H1 (cell line): Measurements from ENCODE around the gene KDM1A. TPM values are rescaled to one million over a fixed set of nuclear protein-coding genes. Genes with fewer than 3 reads are reported as not detected.

Source experiments
- CHD7 ChIP-seq: fragments of 300-600 bp; sonication (generic); IDR thresholded peaks from 2 replicates; pipeline ENCODE4 v1.7.1; 2012; ENCODE audit warnings: low read length, moderate library complexity, mild to moderate bottlenecking, inconsistent platforms; ENCODE audit not compliant: insufficient replicate concordance
- CTCF ChIP-seq, 3 experiments: IDR thresholded peaks; 1 replicate in 2 of 3; 2 replicates in 1 of 3; pipeline versions ENCODE4 v1.5.1 to v1.6.1; 2011; ENCODE audit warnings: low read length in 3 of 3, mild to moderate bottlenecking in 3 of 3, inconsistent platforms in 2 of 3, low read depth in 1 of 3, moderate library complexity in 1 of 3; ENCODE audit not compliant: insufficient read depth in 1 of 3; ENCODE audit errors: control extremely low read depth in 1 of 3
- POLR2A ChIP-seq, 2 experiments: IDR thresholded peaks; 1 replicate in 1 of 2; 2 replicates in 1 of 2; pipeline ENCODE4 v1.6.1; 2011; ENCODE audit warnings: low read depth in 2 of 2, low read length in 2 of 2, mild to moderate bottlenecking in 2 of 2; ENCODE audit errors: control extremely low read depth in 1 of 2
- USF2 ChIP-seq: IDR thresholded peaks from 2 replicates; pipeline ENCODE4 v1.6.1; 2011; ENCODE audit warnings: low read length, improper control_type of control experiment
- polyA plus RNA-seq, 7 experiments: library from polyadenylated mRNA; depleted of rRNA in 3 of 7; stranded (reverse) in 5 of 7; unstranded in 2 of 7; fragments of >200 nt in 5 of 7; fragments of 200-250 nt in 2 of 7; gene quantifications; 1 replicate in 5 of 7; 2 replicates in 1 of 7; 4 replicates in 1 of 7; pipeline versions ENCODE4 v1.2.1 to v1.2.3, GENCODE V29; 2011 to 2013; ENCODE audit warnings: missing spikeins in 2 of 7, mixed read lengths in 2 of 7
- total RNA-seq: library from RNA; stranded (reverse); fragmentation: NEBNext Ultra II Directional; extraction: Animal tissue kit (Norgen Biotek cat#: 25700); gene quantifications from 2 replicates; pipeline ENCODE4 v1.2.1, GENCODE V29; 2021

KDM1A gene
- total and polyA plus RNA-seq, 2 of the 8 experiments (the other 6 are each of a cell fraction or from before 2014, with no cell fraction given) = 216 to 275 TPM

- TF ChIP-seq CHD7 (no peak), POLR2A (IDR thresholded peaks at IDR 0.05; ENCODE audit: control extremely low read depth in 1 of 2, low read depth in 2 of 2, low read length in 2 of 2) (no peak), USF2 (no peak), CTCF (IDR thresholded peaks at IDR 0.05; ENCODE audit: control extremely low read depth in 1 of 3, insufficient read depth in 1 of 3, low read depth in 1 of 3, low read length in 3 of 3) (no peak)
Measured at GRCh38 chr1:23035823-23036452, 16.7 kb downstream of the KDM1A start (continued).
